NK-92 (cell line): Measurements from ENCODE around the gene SLC37A1.
"Not testable (repeated sequence)": the region's sequence is repeated elsewhere in the genome, so short reads cannot be mapped to it uniquely, and the experiment has no call there.

Source experiments
- DNase-seq: peaks from one replicate; lab custom pipeline; 2025; ENCODE audit not compliant: unreplicated experiment; lab: John Stamatoyannopoulos, UW

SLC37A1 gene

DNA sequence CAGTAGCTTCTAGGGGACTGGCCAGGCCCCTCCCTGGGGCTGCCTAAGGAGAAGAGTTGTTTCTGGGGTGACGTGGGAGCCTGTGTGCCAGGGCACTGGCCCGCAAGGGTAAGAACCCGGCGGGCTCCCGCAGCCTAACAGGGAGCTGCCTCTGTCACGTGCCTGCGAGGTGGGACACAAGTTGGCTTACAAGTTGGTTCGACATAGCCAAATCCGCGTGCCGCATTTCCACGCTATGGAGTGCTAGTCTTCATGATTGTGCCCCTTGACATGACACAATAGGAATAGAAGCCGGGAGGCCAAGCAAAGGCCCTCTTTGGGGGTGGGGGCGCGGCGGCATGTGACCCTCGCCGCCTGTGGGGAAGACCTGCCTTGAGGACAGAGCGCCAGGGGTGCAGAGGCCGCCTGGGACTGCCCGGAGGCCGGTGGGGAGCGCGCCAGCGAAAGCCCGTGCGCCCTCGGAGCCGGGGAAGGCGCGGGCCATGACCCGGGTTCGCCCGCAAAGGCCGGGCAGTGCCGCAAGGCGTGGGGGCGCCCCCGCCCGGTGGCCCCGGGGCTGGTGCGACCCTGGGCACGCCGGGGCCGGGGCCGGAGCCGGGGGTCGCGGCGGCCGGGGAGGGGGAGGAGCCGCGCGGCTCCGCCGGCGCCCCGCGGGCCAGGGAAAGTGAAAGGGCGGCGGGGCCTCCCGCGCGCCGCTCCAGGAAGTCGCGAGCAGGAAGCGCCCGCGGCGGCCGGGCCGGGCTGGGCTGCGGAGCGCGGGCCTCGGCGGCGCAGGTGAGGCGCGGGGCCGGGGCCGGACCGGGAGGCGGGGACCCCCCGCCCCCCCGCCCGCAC, at the start of gene SLC37A1:
TSS of gene SLC37A1 (plus strand) at position 702 of the 834 bp plus-strand sequence. CDS start 4,603 bp downstream, outside the sequence.
- no peak for DNase-seq

DNA sequence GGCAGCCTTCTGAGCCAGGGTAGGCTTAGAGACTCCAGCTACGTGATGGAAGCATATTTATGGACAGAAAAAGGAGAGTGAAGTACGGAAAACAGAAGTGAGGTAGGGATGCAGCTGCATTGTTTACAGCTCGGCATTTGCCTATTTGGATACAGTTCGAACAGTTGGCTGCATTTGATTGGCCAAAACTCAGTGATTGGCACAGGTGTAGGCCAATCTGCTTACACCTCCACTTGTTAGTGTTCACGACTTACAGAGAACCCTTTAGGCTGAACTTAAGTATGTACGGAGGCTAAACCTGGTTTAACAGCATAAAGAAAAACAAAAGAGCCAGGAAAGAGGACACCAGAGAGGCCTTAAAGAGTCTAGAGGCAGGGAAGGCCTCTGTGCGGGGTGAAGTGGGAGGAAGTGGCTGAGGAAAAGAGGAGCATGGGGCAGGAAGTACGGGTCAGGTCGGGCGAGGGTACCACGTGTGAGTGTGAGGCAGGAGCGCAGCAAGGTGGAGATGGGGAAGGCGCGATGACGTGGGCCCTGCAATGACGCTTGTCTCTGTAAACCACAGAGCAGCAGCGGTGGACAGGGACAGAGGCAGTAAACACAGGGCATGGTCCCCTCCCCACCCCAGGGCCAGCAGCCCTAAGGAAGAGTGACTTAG, 49.7 kb upstream of the SLC37A1 start:
- no peak for DNase-seq

DNA sequence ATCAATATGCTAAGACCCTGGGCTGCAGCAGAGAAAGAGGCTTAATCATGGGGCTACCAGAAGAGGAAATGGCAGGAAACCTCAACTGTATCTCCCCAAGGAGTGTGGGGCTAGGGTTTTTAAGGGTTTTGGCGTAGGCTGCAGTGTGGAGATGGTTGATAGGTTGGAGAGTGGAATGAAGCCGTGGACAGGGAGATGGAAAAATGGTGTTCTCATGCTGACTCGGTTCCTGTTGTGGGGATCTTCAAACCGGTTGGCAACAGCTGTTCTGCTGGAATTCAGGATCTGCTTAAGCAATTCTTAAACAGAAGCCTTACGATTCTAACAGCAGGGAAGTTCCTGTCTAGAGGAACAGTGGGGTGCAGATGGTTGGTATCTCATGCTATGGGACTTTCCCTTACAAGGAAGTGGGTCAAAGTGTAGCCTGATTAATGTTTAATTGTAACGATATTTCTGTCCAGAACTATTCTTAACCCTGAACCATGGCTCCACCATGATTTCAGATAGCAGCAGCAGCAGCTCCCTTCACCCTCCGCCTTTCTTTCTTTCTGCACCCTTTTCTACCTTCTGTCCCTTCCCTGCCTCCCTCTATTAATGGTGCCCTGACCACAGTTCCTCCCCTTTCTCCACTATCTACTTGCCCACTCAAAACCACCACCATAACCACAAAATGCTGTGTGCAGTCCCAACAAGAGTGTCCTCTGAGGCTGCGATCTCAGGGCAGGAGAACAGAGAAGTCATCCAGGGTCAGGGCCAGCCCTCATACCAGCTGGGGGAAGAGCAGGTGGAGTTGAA, 48.4 kb upstream of the SLC37A1 start:
- DNase-seq: no peak

DNA sequence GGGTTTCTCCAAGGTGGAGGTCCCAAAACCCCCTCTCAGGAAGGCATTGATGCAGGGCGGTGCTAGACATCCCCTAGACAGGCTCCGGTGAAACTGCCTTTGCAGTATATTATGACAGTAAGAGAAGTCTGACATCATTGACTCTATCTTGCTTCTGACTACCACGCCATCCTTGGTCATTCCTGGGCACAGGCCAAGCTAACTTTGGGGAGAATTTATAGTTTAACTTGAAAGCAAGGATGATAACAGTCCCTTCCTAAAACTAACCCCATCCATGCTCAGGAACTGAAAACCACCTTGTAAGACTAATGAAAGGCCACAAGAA, 47.9 kb upstream of the SLC37A1 start:
- no peak for DNase-seq

DNA sequence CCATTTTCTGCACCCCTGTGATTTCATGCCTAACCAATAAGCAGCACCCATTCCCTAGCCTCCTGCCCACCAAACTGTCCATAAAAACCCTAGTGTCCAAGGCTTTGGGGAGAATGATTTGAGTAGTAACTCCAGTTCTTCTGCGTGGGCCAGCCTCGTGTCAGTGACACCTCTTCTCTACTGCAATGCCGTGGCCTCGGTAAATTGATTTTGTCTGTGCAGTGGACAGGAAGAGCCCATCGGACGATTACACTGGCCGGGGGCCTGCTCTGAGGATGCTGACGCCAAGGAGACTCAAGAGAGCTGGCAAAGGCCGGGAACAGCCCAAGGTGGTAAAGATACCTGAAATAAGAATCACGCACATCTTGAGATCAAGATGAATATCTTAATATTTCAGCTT, 47.0 kb upstream of the SLC37A1 start:
- DNase-seq: no peak

DNA sequence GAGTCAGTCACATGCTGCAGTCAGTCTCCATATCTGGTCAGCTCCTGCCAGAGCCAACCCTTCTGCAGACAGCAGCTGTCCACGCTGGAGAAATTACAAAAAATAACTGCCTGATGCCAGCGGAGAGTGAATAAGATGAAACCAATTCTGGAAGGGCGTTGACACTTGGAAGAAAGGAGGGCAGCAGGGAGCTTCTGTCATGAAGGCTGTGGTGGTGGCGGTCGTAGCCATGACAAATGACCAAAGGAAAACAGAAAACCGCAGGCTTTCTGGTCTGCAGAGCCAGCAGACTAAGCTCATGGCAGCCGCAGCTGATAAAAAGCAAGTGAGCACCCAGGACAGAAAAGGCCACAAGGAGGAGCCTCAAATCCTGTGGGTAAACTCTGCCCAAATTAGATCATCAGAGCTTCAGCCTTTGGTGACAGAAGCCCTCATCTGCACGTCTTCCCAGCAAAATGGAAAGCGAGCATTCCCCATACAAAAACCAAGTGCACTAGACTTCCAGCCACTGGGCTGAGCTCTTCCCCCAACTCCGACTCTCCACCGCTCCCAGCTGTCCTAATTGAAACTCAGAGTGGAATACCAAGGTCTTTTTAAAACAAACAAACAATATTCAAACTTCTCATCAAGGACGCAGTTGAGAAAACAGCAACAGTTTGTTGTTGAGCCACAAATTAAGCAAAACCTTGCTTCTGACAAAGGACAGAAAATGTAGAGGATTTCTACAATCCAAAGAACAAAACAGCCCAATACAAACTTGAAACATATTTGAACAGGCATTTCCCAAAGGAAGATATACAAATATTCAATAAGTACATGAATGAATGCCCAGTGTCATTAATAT, 46.3 kb upstream of the SLC37A1 start:
- no peak for DNase-seq

DNA sequence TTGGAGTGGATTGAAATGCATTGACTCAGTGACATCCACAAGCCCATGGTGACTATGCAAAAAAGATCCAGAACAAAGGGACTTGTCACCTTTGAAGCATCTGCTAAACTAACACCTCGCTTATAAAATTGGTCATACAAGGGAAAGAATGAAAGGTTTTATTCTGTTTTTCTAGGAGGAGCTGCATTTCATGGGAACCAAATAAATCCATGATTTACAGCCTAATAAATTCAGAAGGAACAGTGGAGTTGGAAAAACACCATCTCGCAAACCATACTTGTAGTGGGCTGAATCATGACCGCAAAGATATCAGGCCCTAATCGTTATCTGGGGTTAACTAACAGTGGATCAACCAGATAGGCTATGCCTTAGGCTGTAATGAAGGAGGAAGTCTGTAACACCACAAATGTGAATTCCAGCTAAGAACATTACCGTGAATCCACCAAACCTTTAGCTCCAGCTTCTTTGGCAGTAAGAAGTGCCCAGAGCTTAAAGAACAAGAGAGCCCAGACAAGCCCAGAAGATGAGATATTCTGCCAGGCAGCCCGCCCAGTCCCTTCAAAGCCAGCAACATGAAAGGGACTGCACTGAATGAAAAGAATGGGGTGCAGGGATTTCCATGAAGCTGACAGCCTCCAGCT, 45.0 kb upstream of the SLC37A1 start:
- DNase-seq: no peak

DNA sequence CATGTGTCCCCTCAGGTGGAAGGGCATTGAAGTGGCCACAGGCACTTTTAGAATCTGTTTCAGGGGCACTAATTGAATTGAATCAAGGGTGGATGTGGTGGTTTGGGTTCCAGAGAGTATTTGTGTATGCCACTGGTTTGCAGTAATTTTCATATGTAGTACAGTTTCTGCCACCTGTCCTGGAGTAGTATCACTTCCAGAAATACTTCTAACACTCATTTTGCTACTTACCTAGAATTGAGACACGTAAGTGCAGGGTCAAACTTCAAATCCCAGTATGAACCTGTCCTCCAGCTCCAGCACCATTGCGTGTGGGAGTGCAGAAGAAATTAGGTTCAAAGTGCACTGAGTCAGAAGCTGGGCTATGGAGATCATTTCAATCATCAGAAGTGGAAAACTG, 44.4 kb upstream of the SLC37A1 start:
- no peak for DNase-seq

DNA sequence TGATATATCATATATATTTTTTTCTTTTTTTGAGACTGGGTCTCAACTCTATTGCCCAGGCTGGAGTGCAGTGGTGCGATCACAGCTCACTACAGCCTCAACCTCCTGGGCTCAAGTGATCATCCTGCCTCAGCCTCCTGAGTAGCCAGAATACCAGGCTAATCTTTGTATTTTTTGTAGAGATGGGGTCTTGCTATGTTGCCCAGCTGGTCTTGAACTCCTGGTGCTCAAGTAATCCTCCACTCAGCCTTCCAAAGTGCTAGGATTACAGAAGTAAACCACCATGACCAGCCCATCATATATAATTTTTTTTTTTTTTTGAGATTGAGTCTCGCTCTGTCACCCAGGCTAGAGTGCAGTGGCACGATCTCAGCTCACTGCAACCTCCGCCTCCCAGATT, 43.9 kb upstream of the SLC37A1 start:
- not testable (repeated sequence) for DNase-seq

DNA sequence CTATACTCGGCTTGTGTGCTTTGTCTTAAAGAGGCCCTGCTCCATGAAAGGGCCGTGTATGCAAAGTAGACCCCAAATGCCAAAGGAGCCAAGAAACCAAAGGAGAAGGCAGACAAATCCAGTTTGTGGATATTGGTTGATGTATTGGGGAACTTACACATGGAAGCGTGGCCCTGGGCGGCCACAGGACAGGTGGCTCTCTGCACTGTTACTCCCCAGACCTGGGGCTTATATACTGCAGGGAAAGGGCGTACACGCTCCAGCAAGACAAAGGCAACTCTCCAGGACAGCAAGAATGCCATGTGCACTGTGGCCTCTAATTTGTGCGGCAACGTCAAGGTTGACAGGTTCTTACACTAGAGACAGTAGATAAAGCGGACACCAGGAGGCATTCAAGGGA, 42.4 kb upstream of the SLC37A1 start:
- no peak for DNase-seq

DNA sequence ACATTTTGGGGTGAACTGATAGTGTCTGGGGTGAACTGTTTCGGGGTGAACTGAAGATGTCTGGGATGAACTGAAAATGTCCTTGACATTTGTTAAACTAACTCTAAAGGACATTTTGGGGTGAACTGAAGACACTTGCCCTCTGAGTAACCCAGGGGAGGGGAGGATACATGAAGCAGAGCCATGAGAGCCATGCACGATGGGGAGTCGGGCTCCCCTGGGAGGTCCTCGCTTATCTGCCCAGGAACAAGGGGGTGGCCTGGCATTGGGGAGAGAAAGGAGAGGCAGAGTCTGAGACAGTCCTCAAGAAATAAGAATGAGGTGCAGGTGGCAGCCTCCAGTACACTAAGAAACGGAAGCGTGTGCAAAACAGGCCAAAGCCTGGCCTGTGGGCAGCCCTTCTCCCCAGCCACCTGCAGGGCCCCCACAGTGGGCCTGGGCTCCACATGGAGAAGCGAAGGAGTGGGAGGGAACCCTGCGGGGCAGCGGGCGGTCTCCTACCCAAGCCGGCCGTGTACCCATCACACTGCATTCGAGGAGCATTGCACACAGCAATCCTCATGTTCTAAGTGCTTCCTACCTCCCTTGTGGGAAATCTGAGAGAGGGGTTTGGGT, 41.8 kb upstream of the SLC37A1 start:
- DNase-seq: no peak

DNA sequence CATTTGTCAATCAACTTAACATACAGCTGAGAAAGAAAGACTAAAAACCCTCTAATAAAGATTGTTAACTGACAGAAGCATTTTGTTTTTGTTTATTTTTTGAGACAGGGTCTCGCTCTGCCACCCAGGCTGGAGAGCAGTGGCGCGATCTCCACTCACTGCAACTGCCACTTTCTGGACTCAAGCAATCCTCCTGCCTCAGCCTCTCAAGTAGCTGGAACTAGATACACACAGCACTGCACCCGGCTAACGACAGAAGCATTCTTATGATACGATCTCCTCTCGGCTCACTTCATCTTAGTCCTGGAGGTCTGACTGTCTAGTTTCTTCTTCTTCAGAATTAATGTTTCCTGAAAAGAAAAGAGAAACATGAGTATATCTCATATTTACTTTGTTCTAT, 41.1 kb upstream of the SLC37A1 start:
- DNase-seq: no peak

DNA sequence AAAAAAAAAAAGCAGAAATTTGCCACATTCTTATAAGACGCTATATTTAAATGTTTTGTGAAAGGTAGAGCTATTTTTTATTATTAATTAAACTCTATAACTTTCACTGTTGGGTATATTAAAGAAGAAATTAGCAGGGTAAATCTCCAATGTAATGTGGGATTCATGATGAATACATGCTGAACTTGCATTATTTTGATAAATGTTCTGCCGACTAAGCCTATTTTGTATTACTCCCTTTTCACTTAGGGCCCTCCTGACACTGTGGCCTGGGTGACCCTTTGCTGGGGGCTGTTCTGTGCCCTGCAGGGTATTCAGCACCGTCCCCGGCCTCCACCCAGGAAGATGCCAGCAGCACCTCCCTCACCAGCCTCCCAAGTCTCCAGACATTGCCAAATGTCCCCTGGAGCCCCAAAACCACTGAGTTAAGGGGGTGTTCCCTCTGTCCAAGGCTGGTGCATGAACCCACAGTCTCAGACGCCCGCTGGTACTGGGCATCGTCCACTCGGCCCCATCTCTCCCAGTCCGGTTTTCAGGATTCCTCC, 40.1 kb upstream of the SLC37A1 start:
- no peak for DNase-seq

DNA sequence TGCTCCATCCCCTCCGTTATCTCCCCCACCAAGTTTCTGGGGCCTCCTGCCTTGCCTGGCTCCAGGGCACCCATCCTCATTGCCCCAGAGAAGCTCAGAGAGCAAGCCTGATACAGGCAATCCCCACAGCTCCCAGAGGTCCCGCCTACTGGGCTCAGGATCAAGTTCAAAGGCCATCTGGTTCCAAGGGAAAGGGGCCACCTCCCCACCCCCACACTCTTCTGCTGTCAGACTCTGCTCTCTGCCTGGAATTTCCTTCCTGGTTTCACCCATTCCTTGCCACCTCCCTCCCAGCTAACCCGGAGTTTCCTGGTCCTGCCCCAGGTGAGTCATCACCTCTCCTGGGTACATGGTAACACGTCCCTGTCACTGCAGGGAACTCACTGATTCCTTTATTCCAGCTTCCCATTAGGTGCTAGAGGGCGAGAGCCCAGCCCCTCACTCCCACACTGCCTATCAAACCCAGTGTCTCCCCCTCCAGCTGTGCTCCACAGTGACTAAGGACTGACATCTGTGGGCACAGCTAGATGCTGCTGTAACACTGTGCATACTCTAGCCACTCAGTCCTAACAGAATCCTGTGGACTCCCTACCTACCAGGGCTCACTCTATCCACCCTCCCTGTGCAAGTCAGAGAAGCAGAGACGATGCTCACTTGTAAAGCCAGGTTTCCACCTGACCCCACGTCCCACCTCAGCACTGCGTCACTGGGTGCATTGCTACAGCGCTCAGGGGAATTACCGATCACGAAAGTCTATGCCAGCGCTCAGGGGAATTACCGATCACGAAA, 39.4 kb upstream of the SLC37A1 start:
- no peak for DNase-seq

DNA sequence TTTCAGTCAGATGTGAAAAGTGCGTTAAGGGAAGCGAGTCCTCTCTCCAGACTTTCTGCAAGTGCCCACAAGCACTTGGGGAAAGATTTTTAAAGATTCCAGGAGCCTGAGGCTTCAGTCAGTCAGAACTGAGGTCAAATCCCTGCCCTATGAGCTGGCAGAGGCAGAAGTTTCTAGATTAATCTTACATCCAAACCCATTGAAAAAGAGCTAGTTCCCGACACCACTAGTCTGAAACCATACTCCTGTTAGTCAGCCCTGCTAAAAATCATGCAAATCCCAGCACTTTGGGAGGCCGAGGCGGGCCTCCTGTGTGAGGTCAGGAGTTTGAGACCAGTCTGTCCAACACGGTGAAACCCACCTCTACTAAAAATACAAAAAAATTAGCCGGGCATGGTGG, 38.6 kb upstream of the SLC37A1 start:
- DNase-seq: no peak

DNA sequence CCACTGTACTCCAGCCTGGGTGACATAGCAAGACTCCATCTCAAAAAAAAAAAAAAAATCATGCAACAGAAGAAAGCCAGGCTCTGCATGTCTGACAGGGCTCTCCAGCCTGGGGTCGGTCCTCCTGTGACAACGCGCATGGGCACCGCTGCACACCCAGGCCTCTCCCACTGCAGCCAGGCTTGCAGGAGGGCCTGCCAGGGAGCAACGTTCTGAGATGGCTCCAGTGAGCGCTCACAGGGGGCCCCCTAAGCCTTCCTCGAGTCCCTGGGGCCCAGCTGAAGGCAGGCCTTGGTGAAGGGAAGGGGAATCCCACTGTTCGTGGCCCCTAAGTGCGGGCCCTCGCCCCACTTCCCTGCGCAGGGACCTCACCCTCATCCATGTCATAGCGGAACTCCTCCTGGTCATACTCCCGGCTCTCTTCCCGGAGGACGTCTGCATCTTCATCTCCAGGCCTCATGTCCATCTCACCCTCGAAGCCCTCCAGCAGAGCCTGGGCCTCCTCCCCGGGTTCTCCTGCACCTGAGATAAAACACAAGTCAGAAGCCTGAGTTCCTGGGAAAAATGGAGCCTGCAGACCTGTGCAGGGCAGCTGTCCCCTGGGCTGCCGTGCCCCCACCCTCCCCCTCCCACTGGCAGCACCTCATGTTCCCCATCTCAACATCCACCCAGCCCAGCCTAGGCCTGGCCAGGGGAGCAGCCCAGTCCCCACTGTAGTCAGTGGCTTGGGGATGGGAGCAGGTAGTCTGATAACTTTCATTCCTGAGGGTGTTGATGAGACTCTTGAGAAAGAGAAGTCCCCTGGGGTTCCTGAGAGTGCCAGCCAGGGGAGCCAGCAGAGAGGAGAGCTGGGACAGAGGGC, 37.9 kb upstream of the SLC37A1 start:
- DNase-seq: no peak

DNA sequence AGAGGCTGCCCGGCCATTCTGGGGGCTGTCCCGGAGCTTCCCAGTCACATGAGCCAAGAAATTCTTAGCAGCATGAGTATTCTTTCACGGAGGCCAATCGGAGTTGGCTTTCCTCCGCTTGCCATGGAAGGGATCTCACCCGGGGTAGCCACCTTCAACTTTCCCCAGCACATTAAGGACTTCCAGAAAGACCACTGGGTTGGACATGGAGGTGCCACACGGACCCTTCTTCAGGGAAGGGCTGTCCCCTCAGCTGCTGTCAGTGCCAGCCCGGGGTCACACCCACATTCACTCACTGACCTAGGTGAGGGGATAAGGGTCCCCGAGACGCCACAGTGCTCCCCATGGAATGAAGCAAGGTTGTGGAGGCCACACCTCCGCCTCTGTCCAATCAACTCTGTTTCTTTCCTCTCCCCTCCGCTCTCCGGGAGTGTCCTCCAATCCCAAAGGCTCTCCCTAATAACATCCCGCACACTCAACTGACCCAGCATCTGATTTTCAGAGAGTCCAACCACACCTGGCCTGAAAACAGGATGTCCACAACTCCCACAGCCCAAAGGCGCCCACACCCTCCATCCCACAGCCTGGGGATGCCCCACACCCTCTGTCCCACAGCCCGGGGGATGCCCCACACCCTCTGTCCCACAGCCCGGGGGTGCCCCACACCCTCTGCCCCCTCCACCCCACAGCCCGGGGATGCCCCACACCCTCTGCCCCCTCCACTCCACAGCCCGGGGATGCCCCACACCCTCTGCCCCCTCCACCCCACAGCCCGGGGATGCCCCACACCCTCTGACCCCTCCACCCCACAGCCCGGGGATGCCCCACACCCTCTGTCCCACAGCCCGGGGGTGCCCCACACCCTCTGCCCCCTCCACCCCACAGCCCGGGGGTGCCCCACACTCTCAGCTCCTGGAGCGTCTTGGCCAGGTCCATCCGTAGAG, 37.0 kb upstream of the SLC37A1 start:
- no peak for DNase-seq
